ENCODE results near the gene ZNF629.

Gene ZNF629

DNA sequence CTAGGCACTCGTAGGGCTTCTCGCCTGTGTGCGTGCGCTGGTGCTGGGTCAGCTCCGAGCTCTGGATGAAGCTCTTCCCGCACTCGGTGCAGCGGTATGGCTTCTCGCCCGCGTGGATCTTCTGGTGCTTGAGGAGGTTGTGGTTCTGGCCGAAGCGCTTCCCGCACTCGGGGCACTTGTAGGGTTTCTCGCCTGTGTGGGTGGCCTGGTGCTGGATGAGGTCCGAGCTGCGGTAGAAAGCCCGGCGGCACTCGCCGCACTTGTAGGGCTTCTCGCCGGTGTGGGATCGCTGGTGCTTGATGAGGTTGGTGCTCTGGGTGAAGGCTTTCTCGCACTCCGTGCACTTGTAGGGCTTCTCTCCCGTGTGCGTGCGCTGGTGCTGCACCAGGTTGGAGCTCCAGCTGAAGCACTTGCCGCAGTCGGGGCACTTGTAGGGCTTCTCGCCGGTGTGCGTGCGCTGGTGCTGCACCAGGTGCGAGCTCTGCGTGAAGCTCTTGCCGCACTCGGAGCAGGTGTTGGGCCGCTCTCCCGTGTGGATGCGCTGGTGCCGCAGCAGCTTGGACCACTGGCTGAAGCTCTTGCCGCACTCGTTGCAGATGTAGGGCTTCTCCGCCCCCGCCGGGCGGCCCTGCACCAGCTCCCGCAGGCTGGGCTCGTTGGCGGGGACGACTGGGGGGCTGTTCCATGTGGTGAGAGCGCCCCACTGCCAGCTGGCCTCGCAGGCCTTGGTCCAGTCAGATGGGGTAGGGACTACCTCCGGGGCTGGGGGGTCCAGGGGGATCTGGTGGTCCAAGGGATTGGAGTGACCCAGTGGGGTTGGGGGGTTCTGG is 3.5 kb downstream of the ZNF629 start:
- WGBS = 97% methylated on average over 57 of the region's 57 CpGs
- no peak overlapping the region for H3K9ac ChIP-seq (ENCODE audit: low read length)
- no peak overlapping the region for H3K4me3 ChIP-seq (ENCODE audit: insufficient read depth in 1 of 2, low read depth in 1 of 2, low read length in 2 of 2)
- no peak overlapping the region for H4K91ac ChIP-seq (ENCODE audit: low read length)
- H3K27me3 ChIP-seq (ENCODE audit: control insufficient read depth in 1 of 2, insufficient read depth in 1 of 2, low read length in 2 of 2) = no peaks in the 10 kb centered on the region
- H2BK5ac ChIP-seq (ENCODE audit: low read depth, low read length, poor library complexity, severe bottlenecking) = no peak overlapping the region
- H2BK15ac ChIP-seq (ENCODE audit: low read depth, poor library complexity, severe bottlenecking) = no peak overlapping the region
- H3K9me3 ChIP-seq (ENCODE audit: control insufficient read depth, low read length) = no peaks in the 10 kb centered on the region
- peaks cover 44% of the 10 kb centered on the region for H3K79me1 ChIP-seq (replicated peaks; ENCODE audit: low read length, poor library complexity, severe bottlenecking)
- H2AFZ ChIP-seq (ENCODE audit: low read depth, low read length) = no peak overlapping the region
- H3K14ac ChIP-seq (ENCODE audit: low read length in 2 of 2) = no peak overlapping the region
- H2BK120ac ChIP-seq (ENCODE audit: low read depth, low read length) = no peak overlapping the region
- H3K18ac ChIP-seq (ENCODE audit: low read depth in 1 of 2, low read length in 2 of 2) = no peak overlapping the region
- no peak for DNase-seq
- no peak overlapping the region for H3K4me2 ChIP-seq (ENCODE audit: low read length, poor library complexity, severe bottlenecking)
- H3K4me1 ChIP-seq (ENCODE audit: control insufficient read depth, insufficient read depth, low read depth, low read length) = peaks cover 11% of the 10 kb centered on the region
- H3K27ac ChIP-seq (ENCODE audit: low read length, poor library complexity, severe bottlenecking) = no peak overlapping the region
- H3K36me3 ChIP-seq (ENCODE audit: control insufficient read depth in 1 of 2, insufficient read depth in 2 of 2, low read depth in 1 of 2, low read length in 2 of 2) = peaks cover 31 to 65% of the 10 kb centered on the region in 2 experiments
- no peak overlapping the region for H3K23ac ChIP-seq (ENCODE audit: low read length in 2 of 2)
- H4K8ac ChIP-seq (ENCODE audit: low read length) = no peak overlapping the region
- no peak overlapping the region for H2BK12ac ChIP-seq (ENCODE audit: low read length in 2 of 2)
- no peak overlapping the region for H2AK5ac ChIP-seq (ENCODE audit: low read length, severe bottlenecking)
- no peak overlapping the region for H3K4ac ChIP-seq (ENCODE audit: low read depth in 1 of 2, low read length in 2 of 2)

GRCh38 chr16:30782486-30783279 is 4.3 kb downstream of the ZNF629 start:
- no peaks in the 10 kb centered on the region for H3K27me3 ChIP-seq (ENCODE audit: control insufficient read depth in 1 of 2, insufficient read depth in 1 of 2, low read length in 2 of 2)
- H3K23ac ChIP-seq (ENCODE audit: low read length in 2 of 2) = no peak overlapping the region
- 98% methylated on average over 63 of the region's 63 CpGs for WGBS
- no peak overlapping the region for H2BK5ac ChIP-seq (ENCODE audit: low read depth, low read length, poor library complexity, severe bottlenecking)
- DNase-seq = no peak
- H2BK15ac ChIP-seq (ENCODE audit: low read depth, poor library complexity, severe bottlenecking) = no peak overlapping the region
- no peak overlapping the region for H3K14ac ChIP-seq (ENCODE audit: low read length in 2 of 2)
- no peak overlapping the region for H2AK5ac ChIP-seq (ENCODE audit: low read length, severe bottlenecking)
- H2BK12ac ChIP-seq (ENCODE audit: low read length in 2 of 2) = no peak overlapping the region
- no peak overlapping the region for H3K27ac ChIP-seq (ENCODE audit: low read length, poor library complexity, severe bottlenecking)
- H3K79me1 ChIP-seq (replicated peaks; ENCODE audit: low read length, poor library complexity, severe bottlenecking) = peaks cover 46% of the 10 kb centered on the region
- no peak overlapping the region for H3K4ac ChIP-seq (ENCODE audit: low read depth in 1 of 2, low read length in 2 of 2)
- no peak overlapping the region for H3K4me2 ChIP-seq (ENCODE audit: low read length, poor library complexity, severe bottlenecking)
- H3K4me1 ChIP-seq (ENCODE audit: control insufficient read depth, insufficient read depth, low read depth, low read length) = peaks cover 11% of the 10 kb centered on the region
- no peak overlapping the region for H2BK120ac ChIP-seq (ENCODE audit: low read depth, low read length)
- no peak overlapping the region for H2AFZ ChIP-seq (ENCODE audit: low read depth, low read length)
- H3K9ac ChIP-seq (ENCODE audit: low read length) = no peak overlapping the region
- no peak overlapping the region for H4K8ac ChIP-seq (ENCODE audit: low read length)
- H3K4me3 ChIP-seq (ENCODE audit: insufficient read depth in 1 of 2, low read depth in 1 of 2, low read length in 2 of 2) = no peak overlapping the region
- no peaks in the 10 kb centered on the region for H3K9me3 ChIP-seq (ENCODE audit: control insufficient read depth, low read length)
- no peak overlapping the region for H4K91ac ChIP-seq (ENCODE audit: low read length)
- peaks cover 31 to 71% of the 10 kb centered on the region in 2 experiments for H3K36me3 ChIP-seq (ENCODE audit: control insufficient read depth in 1 of 2, insufficient read depth in 2 of 2, low read depth in 1 of 2, low read length in 2 of 2)
- no peak overlapping the region for H3K18ac ChIP-seq (ENCODE audit: low read depth in 1 of 2, low read length in 2 of 2)

DNA sequence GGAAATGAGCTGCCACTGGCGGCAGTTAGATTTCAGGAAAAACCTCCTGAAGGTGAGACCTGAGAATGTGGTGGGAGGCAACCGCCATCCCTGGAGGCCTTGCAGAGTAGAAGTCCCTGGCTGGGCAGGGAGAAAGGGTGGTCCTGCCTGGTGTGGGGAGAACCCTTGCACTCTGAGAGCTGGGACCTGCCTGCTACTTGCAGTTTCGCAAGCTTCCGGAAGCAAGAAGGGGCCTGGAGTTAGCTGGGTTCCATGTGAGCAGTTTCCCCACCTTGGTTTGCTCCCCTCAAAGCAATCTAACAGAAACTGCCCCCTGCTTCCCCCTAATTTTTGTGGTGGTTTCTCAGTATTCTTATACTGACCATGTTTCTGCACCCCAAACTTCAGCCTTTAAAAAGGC is 6.5 kb downstream of the ZNF629 start:
- Histone ChIP-seq H2AFZ (ENCODE audit: low read depth, low read length) (no peak overlapping the region), H4K91ac (ENCODE audit: low read length) (no peak overlapping the region), H3K4me1 (ENCODE audit: control insufficient read depth, insufficient read depth, low read depth, low read length) (peaks cover 13% of the 10 kb centered on the region), H3K14ac (ENCODE audit: low read length in 2 of 2) (no peak overlapping the region), H3K27me3 (ENCODE audit: control insufficient read depth in 1 of 2, insufficient read depth in 1 of 2, low read length in 2 of 2) (no peaks in the 10 kb centered on the region), H3K23ac (ENCODE audit: low read length in 2 of 2) (no peak overlapping the region), H3K18ac (ENCODE audit: low read depth in 1 of 2, low read length in 2 of 2) (no peak overlapping the region), H4K8ac (ENCODE audit: low read length) (no peak overlapping the region), H2BK120ac (ENCODE audit: low read depth, low read length) (no peak overlapping the region), H3K4ac (ENCODE audit: low read depth in 1 of 2, low read length in 2 of 2) (no peak overlapping the region), H3K9me3 (ENCODE audit: control insufficient read depth, low read length) (no peaks in the 10 kb centered on the region), H3K9ac (ENCODE audit: low read length) (no peak overlapping the region), H3K79me1 (replicated peaks; ENCODE audit: low read length, poor library complexity, severe bottlenecking) (peaks cover 60% of the 10 kb centered on the region), H3K27ac (ENCODE audit: low read length, poor library complexity, severe bottlenecking) (no peak overlapping the region), H3K36me3 (ENCODE audit: control insufficient read depth in 1 of 2, insufficient read depth in 2 of 2, low read depth in 1 of 2, low read length in 2 of 2) (peaks cover 31 to 74% of the 10 kb centered on the region in 2 experiments), H3K4me3 (ENCODE audit: insufficient read depth in 1 of 2, low read depth in 1 of 2, low read length in 2 of 2) (no peak overlapping the region), H2BK12ac (ENCODE audit: low read length in 2 of 2) (no peak overlapping the region), H2AK5ac (ENCODE audit: low read length, severe bottlenecking) (no peak overlapping the region), H2BK5ac (ENCODE audit: low read depth, low read length, poor library complexity, severe bottlenecking) (no peak overlapping the region), H3K4me2 (ENCODE audit: low read length, poor library complexity, severe bottlenecking) (no peak overlapping the region), H2BK15ac (ENCODE audit: low read depth, poor library complexity, severe bottlenecking) (no peak overlapping the region)
- WGBS = 99% methylated on average over 4 of the region's 4 CpGs
- DNase-seq = no peak

DNA sequence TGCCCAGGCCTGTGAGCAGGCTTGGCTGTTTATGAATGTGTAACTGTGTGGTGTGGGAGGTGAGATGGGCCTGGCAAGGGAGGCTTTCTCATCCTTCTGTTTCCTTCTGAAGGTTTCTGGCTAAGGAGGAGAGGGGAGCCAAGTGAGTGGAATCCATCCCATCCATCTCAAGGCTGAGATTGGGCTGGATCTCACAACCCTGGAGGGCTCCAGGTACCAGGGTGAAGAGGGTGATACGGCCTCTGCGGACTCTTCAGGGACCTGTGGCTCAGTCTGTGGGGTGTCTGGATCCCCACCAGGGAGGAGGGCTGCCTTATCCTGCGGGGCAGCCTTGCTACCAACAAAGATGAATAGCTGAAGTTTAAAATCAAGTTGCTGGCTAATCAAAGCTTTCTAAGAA is 7.0 kb downstream of the ZNF629 start:
- Histone ChIP-seq H3K4me1 (ENCODE audit: control insufficient read depth, insufficient read depth, low read depth, low read length) (peaks cover 13% of the 10 kb centered on the region), H3K36me3 (ENCODE audit: control insufficient read depth in 1 of 2, insufficient read depth in 2 of 2, low read depth in 1 of 2, low read length in 2 of 2) (peaks cover 31 to 70% of the 10 kb centered on the region in 2 experiments), H2BK120ac (ENCODE audit: low read depth, low read length) (no peak overlapping the region), H2BK12ac (ENCODE audit: low read length in 2 of 2) (no peak overlapping the region), H3K27me3 (ENCODE audit: control insufficient read depth in 1 of 2, insufficient read depth in 1 of 2, low read length in 2 of 2) (no peaks in the 10 kb centered on the region), H2AK5ac (ENCODE audit: low read length, severe bottlenecking) (no peak overlapping the region), H2BK15ac (ENCODE audit: low read depth, poor library complexity, severe bottlenecking) (no peak overlapping the region), H2AFZ (ENCODE audit: low read depth, low read length) (no peak overlapping the region), H3K23ac (ENCODE audit: low read length in 2 of 2) (no peak overlapping the region), H3K4me3 (ENCODE audit: insufficient read depth in 1 of 2, low read depth in 1 of 2, low read length in 2 of 2) (no peak overlapping the region), H3K79me1 (replicated peaks; ENCODE audit: low read length, poor library complexity, severe bottlenecking) (peaks cover 56% of the 10 kb centered on the region), H4K8ac (ENCODE audit: low read length) (no peak overlapping the region), H3K9me3 (ENCODE audit: control insufficient read depth, low read length) (no peaks in the 10 kb centered on the region), H3K9ac (ENCODE audit: low read length) (no peak overlapping the region), H4K91ac (ENCODE audit: low read length) (no peak overlapping the region), H3K18ac (ENCODE audit: low read depth in 1 of 2, low read length in 2 of 2) (no peak overlapping the region), H3K4ac (ENCODE audit: low read depth in 1 of 2, low read length in 2 of 2) (no peak overlapping the region), H3K27ac (ENCODE audit: low read length, poor library complexity, severe bottlenecking) (no peak overlapping the region), H2BK5ac (ENCODE audit: low read depth, low read length, poor library complexity, severe bottlenecking) (no peak overlapping the region), H3K4me2 (ENCODE audit: low read length, poor library complexity, severe bottlenecking) (no peak overlapping the region), H3K14ac (ENCODE audit: low read length in 2 of 2) (no peak overlapping the region)
- WGBS = 98% methylated on average over 3 of the region's 3 CpGs
- DNase-seq = no peak
